ENCODE results near the gene RSPO4. TPM values are rescaled to one million over a fixed set of nuclear protein-coding genes. Genes with fewer than 3 reads are reported as not detected.

Gene RSPO4
- total RNA-seq, 3 donors from 2014 or later (not counting 1 experiment from before 2014, with no cell fraction given) = 0.09 to 0.70 (median 0.53) TPM

GRCh38 chr20:951384-952169 lies 50.5 kb downstream of the RSPO4 start:
- no peak for DNase-seq
- H3K4me3 Mint-ChIP-seq = no peak overlapping the region
- no peak overlapping the region for H3K27ac ChIP-seq (ENCODE audit: low read length)
- H3K27me3 Mint-ChIP-seq (ENCODE audit: low read depth in 2 of 2) = peaks cover 34 to 41% of the 10 kb centered on the region in 2 donors
- intact Hi-C loops (cut with micrococcal nuclease) = no loop called here
- H3K4me1 ChIP-seq (ENCODE audit: control insufficient read depth, insufficient read depth, low read length) = peaks cover 3% of the 10 kb centered on the region
- H3K36me3 Mint-ChIP-seq = no peaks in the 10 kb centered on the region
- no peaks in the 10 kb centered on the region for H3K9me3 Mint-ChIP-seq
- no peak for ATAC-seq
- H3K27ac Mint-ChIP-seq = no peak overlapping the region
- H3K27me3 ChIP-seq (ENCODE audit: control insufficient read depth, insufficient read depth, low read length) = peaks cover 4% of the 10 kb centered on the region
- H3K4me3 ChIP-seq (ENCODE audit: low read length) = no peak overlapping the region
- WGBS (ENCODE audit: insufficient coverage) = 87% methylated on average over 18 of the region's 21 CpGs
- no peaks in the 10 kb centered on the region for H3K9me3 ChIP-seq (ENCODE audit: control insufficient read depth, insufficient read depth, low read length)
- no peaks in the 10 kb centered on the region for H3K36me3 ChIP-seq (ENCODE audit: control insufficient read depth, insufficient read depth, low read length)
- TF ChIP-seq, protein P1, sequence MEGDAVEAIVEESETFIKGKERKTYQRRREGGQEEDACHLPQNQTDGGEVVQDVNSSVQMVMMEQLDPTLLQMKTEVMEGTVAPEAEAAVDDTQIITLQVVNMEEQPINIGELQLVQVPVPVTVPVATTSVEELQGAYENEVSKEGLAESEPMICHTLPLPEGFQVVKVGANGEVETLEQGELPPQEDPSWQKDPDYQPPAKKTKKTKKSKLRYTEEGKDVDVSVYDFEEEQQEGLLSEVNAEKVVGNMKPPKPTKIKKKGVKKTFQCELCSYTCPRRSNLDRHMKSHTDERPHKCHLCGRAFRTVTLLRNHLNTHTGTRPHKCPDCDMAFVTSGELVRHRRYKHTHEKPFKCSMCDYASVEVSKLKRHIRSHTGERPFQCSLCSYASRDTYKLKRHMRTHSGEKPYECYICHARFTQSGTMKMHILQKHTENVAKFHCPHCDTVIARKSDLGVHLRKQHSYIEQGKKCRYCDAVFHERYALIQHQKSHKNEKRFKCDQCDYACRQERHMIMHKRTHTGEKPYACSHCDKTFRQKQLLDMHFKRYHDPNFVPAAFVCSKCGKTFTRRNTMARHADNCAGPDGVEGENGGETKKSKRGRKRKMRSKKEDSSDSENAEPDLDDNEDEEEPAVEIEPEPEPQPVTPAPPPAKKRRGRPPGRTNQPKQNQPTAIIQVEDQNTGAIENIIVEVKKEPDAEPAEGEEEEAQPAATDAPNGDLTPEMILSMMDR (IDR thresholded peaks at IDR 0.05) = no peak
- no peaks in the 10 kb centered on the region for H3K4me1 Mint-ChIP-seq

- TF ChIP-seq, protein P1 (IDR thresholded peaks at IDR 0.05) = no peak
- no peak for DNase-seq
- Mint-ChIP-seq H3K27me3 (ENCODE audit: low read depth in 2 of 2) (peaks cover 23 to 25% of the 10 kb centered on the region in 2 donors), H3K27ac (no peak overlapping the region), H3K9me3 (no peaks in the 10 kb centered on the region), H3K36me3 (no peaks in the 10 kb centered on the region), H3K4me1 (no peaks in the 10 kb centered on the region), H3K4me3 (no peak overlapping the region)
- H3K9me3 ChIP-seq (ENCODE audit: control insufficient read depth, insufficient read depth, low read length) = no peaks in the 10 kb centered on the region
- no peak for ATAC-seq
- H3K27me3 ChIP-seq (ENCODE audit: control insufficient read depth, insufficient read depth, low read length) = no peaks in the 10 kb centered on the region
- WGBS (ENCODE audit: insufficient coverage) = 92% methylated on average over 7 of the region's 7 CpGs
- no peaks in the 10 kb centered on the region for H3K36me3 ChIP-seq (ENCODE audit: control insufficient read depth, insufficient read depth, low read length)
- H3K27ac ChIP-seq (ENCODE audit: low read length) = no peak overlapping the region
- intact Hi-C loops (cut with micrococcal nuclease) = no loop called here
- H3K4me1 ChIP-seq (ENCODE audit: control insufficient read depth, insufficient read depth, low read length) = no peaks in the 10 kb centered on the region
- H3K4me3 ChIP-seq (ENCODE audit: low read length) = no peak overlapping the region
Measured at GRCh38 chr20:949717-950116, 52.4 kb downstream of the RSPO4 start.

DNA sequence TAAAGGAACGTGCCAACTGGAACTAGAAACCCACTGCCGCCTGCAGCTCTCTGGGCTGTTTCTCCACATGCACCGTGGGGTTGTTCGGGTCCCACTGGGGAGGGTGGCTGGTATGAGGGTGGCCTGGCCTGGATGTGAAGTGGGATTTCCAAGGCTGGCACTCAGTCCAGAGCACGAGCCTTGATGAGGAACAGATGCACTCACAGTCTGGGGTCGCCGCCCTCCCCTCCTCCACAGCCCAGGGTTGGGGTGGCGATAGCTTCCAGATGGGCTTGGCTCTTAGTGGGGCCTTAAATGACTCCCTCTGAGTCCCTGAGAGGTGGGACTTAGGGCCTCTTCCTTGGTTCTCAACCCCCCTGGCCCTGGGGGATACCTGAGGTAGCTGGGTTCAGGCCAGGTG lies 55.3 kb downstream of the RSPO4 start:
- ATAC-seq (no peak), DNase-seq (no peak)
- no peak overlapping the region for H3K27ac ChIP-seq (ENCODE audit: low read length)
- 93% methylated on average over 7 of the region's 8 CpGs for WGBS (ENCODE audit: insufficient coverage)
- H3K27me3 ChIP-seq (ENCODE audit: control insufficient read depth, insufficient read depth, low read length) = no peaks in the 10 kb centered on the region
- TF ChIP-seq, protein P1 (IDR thresholded peaks at IDR 0.05) = no peak
- no peaks in the 10 kb centered on the region for H3K4me1 Mint-ChIP-seq
- peaks cover 19 to 22% of the 10 kb centered on the region in 2 donors for H3K27me3 Mint-ChIP-seq (ENCODE audit: low read depth in 2 of 2)
- H3K9me3 ChIP-seq (ENCODE audit: control insufficient read depth, insufficient read depth, low read length) = no peaks in the 10 kb centered on the region
- H3K4me3 Mint-ChIP-seq = no peak overlapping the region
- H3K4me3 ChIP-seq (ENCODE audit: low read length) = no peak overlapping the region
- intact Hi-C loops (cut with micrococcal nuclease) = no loop called here
- H3K4me1 ChIP-seq (ENCODE audit: control insufficient read depth, insufficient read depth, low read length) = no peaks in the 10 kb centered on the region
- no peaks in the 10 kb centered on the region for H3K9me3 Mint-ChIP-seq
- no peaks in the 10 kb centered on the region for H3K36me3 ChIP-seq (ENCODE audit: control insufficient read depth, insufficient read depth, low read length)
- H3K27ac Mint-ChIP-seq = no peak overlapping the region
- no peaks in the 10 kb centered on the region for H3K36me3 Mint-ChIP-seq

GRCh38 chr20:945841-946240 lies 56.3 kb downstream of the RSPO4 start:
- intact Hi-C loops (cut with micrococcal nuclease) = no loop called here
- Mint-ChIP-seq H3K27ac (no peak overlapping the region), H3K36me3 (no peaks in the 10 kb centered on the region), H3K4me3 (no peak overlapping the region), H3K9me3 (no peaks in the 10 kb centered on the region), H3K27me3 (ENCODE audit: low read depth in 2 of 2) (peaks cover 18 to 22% of the 10 kb centered on the region in 2 donors), H3K4me1 (no peaks in the 10 kb centered on the region)
- no peaks in the 10 kb centered on the region for H3K9me3 ChIP-seq (ENCODE audit: control insufficient read depth, insufficient read depth, low read length)
- H3K27ac ChIP-seq (ENCODE audit: low read length) = no peak overlapping the region
- H3K27me3 ChIP-seq (ENCODE audit: control insufficient read depth, insufficient read depth, low read length) = no peaks in the 10 kb centered on the region
- TF ChIP-seq, protein P1 (IDR thresholded peaks at IDR 0.05) = no peak
- no peaks in the 10 kb centered on the region for H3K36me3 ChIP-seq (ENCODE audit: control insufficient read depth, insufficient read depth, low read length)
- H3K4me3 ChIP-seq (ENCODE audit: low read length) = no peak overlapping the region
- DNase-seq = no peak
- no peaks in the 10 kb centered on the region for H3K4me1 ChIP-seq (ENCODE audit: control insufficient read depth, insufficient read depth, low read length)
- 91% methylated on average over 13 of the region's 13 CpGs for WGBS (ENCODE audit: insufficient coverage)
- no peak for ATAC-seq

All from natural killer cell (primary cell).